ENCODE results near the gene PKHD1.
A peak's percentile ranks its signal among the peaks of the same experiment; 100 is the strongest.

- TF ChIP-seq CTCF (IDR thresholded peaks at IDR 0.05) (peak; percentile 50), POLR2AphosphoS5 (IDR thresholded peaks at IDR 0.05; ENCODE audit: low read depth, low read length) (no peak), SIN3A (IDR thresholded peaks at IDR 0.05; ENCODE audit: borderline replicate concordance, insufficient read depth, low read depth, low read length) (no peak), REST (IDR thresholded peaks at IDR 0.05; ENCODE audit: insufficient read depth in 1 of 2, low read depth in 2 of 2, low read length in 1 of 2) (no peak)
These were observed 153.3 kb downstream of the PKHD1 start for GRCh38 chr6:51934098-51934497.
